GM19372 (cell line): Measurements from ENCODE around the gene ATOH1.

Experiments used
- ATAC-seq: cut with Tn5 transposase; IDR thresholded peaks from one replicate; pipeline ENCODE4 v1.9.1; 2021; ENCODE audit warnings: mild to moderate bottlenecking, low read depth, moderate library complexity; ENCODE audit not compliant: unreplicated experiment

The ATOH1 gene

DNA sequence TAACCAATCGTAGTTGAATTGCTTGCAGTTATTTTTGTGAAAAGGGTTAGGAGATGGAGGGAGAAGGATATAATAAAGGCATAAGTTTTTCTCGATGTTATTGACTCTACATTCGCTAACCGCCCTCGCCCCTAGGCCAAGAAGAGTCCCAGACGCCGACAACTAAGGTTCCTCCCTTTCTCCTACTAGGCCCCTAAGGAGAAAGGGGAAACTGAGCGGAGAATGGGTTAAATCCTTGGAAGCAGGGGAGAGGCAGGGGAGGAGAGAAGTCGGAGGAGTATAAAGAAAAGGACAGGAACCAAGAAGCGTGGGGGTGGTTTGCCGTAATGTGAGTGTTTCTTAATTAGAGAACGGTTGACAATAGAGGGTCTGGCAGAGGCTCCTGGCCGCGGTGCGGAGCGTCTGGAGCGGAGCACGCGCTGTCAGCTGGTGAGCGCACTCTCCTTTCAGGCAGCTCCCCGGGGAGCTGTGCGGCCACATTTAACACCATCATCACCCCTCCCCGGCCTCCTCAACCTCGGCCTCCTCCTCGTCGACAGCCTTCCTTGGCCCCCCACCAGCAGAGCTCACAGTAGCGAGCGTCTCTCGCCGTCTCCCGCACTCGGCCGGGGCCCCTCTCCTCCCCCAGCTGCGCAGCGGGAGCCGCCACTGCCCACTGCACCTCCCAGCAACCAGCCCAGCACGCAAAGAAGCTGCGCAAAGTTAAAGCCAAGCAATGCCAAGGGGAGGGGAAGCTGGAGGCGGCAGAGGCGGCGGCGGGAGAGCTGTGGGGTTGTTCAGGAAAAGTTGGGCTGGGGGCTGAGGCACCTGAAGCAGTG, 5.9 kb downstream of the ATOH1 start:
- ATAC-seq: no peak

DNA sequence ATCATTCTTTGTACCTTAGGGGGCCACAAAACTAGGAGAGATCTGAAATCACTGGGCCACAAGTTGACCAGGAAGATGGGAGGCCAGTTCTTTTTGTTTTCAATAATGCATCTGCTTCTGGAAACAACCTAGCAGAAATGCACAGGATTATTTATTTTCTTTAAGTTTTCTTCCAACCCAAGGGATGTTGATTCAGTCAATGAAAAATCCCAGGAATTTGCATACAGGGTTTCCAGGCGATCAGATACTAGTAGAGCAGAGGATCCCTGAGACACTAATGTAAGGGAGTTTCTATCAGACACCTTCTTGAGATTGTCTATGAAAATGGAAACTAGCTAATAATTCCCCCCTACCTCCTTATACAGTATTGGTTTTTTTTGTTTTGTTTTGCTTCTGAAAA, 7.4 kb downstream of the ATOH1 start:
- no peak for ATAC-seq

DNA sequence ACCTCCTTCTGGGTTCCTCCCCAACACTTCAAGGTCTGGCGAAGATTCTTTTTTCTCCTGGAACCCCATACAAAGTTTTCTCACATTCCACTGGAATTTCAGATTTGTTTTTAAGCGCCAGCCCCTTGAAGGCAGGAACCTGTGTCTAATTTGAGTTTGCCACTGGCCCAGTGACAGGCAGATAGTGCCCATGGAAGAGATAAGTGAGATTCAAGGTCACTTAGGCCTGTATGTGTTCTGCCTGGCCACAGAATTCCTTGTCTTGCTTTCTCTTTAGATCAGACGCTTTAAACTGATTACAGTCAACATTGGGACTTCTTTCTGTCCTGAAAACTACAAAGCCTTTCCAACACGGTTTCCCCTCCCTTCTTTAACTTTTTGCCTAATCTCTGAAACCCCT, 11.2 kb downstream of the ATOH1 start:
- no peak for ATAC-seq

DNA sequence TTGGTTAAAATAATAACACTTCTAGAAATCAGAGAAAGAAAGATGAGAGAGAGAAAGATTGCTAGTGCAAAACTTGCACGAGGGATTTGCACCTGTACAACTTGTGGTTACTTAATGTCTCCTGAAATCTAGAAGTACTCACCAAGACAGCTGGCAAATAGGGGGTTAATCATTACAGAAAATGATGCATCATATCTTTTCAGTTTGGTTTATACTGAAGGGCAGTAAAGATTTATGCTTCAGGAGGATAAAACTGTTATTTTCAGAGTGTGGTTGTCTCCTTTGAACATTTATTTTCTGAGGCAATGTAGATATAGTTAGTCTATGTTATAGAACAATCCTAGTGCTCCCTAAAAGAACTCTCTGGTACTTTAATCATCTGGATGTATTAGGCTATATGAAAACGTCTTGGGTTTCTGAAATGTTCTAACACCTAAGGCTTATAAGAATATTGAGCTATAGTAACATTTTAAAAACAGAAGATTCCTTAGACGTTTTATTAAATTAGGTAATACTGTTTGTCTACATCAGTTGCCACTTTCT, 13.3 kb downstream of the ATOH1 start:
- no peak for ATAC-seq

DNA sequence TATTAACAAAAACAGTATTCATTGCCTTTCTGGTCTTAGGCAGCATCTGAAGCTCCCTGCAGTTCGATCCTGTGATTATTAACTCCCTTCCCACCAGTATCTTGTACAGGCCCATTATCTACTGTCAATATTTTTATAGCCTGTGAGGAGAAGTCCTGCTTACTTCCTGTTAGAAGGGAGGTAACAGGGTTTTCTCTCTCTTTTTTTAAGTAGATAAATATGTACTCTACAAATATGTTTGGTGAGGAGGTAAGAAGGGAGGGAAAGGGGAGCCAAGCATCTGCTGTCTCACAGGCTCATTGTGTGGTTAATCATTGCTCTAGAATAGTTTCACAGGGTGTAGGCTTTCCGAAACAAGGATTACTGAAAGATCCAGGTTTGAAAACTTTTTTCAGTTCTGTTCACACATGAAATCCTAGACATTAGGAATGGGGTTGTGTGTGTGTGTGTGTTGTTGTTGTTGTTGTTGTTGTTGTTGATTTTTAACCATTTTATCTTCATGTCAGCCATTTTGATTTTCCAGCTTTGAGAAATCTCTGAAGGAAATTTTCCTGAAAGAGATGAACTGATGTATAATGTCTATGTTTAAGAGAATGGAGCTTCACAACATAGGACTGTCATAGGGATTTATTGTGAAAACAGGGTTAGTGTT, 14.2 kb downstream of the ATOH1 start:
- ATAC-seq: no peak

DNA sequence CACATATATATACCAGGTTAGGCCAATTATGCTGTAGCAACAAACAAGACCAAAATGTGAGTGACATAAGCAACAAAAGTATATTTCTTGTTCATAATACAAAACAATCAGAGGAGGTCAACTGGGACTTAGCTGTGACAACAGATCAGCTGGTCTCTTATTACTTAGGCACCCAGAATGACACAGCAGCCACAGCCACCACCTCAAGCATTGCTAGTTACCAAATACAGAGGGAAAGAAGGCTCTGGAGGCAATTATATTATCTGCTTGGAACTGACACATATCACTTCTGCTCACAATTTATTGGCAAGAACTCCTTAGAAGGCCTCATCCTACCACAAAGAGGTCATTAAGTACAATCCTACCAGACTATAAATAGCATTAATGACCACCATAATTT, 15.2 kb downstream of the ATOH1 start:
- ATAC-seq: no peak

DNA sequence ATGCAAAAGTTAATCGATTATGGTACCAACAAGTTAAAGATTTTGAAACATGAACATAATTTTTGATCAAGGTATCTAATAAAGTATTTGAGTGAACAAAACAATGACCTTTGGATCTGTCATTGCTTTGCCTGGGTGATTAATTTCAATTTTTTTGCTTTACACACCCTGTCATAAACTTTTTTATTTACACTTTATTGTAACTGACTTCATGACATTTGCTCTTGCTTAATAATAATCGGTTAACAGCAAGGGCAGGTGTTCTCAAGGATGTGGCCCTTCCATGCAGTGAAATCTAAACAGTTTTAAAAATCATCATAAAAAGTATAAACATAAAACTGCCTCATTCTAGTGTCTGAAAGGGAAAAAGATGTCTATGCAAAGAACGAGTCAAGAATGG, 24.1 kb downstream of the ATOH1 start:
- ATAC-seq: no peak

DNA sequence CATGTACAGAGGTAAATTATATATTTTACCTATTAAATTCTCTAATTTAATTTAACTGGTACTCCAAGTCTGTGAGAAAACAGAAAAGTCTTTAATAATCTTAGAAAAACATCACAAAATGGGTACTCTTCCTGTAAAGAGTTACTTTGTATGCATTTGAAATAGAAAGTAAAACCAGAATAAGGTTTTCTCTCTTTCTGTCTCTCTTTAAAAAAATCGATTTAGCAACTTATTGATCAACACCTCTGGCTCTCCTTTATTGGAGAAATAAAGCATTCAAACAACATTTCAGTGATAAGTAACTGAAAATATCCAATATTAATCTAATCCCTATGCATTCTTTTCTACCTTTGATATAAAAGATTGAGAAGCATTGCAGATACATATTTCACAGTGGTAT, 27.4 kb downstream of the ATOH1 start:
- no peak for ATAC-seq

DNA sequence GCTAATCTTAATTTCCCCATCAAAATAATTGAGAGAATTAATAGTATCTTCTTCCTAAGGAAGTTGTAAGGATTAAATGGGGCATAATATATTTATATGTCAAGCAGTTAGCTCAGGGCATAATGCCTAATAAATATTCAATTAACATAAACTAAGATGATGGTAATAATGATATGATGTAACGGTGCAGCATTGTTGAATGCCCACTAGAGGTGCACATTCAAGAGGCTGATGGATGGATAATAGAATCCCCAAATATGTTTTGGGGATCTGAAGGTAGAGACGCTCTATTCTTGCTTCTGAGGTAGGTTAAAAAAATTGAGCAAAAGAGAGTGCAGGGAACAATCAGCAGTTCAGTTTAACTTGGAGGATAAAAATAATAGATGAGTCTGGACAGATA, 37.1 kb downstream of the ATOH1 start:
- no peak for ATAC-seq

DNA sequence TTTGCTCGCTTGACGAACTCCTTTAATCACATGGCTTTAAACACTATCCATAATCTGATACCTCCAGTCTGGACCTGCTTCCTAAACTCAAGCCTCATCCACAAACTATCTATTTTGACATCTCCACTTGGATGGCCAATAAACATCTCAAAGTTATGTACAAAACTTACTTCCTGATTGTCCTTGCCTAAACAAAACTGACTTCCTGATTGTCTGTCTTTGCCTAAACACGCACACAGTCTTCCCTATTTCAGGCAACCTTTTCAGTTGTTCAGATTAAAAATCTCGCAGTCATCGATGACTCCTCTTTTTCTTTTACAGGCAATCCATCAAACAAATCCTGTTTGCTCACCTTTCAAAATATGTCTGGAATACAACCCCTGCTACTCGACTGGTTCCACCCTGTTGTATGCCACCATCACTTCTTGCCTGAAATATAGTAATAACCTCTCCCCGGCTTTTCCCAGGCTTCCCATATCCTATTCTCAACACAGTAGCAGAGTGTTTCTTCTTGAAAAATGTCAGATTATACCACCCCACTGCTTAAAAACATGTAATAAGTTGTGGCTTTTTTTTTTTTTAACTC, 39.0 kb downstream of the ATOH1 start:
- no peak for ATAC-seq

DNA sequence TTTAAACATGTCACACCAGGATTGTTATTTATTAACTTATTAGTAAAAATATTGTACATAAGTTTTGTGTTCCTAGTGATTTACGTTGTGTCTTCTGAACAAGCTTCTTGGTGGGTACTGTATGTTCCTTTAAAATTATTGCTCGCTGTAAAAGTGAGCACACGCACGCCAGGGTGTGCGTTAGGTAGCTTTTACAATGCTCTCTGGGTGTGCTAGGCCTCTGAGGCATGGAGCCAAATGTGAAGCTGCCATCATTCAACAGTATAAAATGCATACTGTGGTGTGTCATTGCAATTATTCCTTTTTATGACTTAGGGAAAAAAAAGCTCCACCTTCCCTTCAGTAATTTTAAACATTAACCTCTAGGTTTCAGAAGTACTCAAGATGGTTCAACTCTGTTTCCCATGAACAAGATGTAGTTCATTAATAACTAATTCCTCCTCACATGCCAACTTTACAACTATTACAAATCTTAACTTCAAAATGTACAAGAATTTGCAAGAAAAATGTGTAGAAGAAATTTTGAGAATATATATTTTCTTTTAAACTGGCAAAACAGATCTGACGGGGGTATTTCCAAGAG, 42.4 kb downstream of the ATOH1 start:
- no peak for ATAC-seq

DNA sequence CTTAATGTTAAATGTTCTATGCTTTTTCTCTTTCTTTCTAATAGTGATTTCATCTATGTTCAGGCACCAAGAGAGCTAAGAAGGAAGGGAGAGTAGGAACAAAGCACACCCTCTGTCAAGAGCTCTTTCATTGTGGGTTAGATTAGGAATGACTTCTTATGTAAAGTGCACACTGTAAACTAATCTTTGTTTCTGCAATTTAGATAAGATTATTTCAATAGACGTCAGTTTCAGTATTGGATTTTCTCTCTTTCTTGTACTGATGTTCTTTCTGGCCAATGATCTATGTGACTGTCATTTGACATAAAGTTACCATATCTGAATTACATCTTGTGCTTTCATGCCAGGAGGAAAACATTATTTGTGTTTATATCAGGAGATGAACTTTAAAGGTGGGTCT, 48.2 kb downstream of the ATOH1 start:
- ATAC-seq: no peak

DNA sequence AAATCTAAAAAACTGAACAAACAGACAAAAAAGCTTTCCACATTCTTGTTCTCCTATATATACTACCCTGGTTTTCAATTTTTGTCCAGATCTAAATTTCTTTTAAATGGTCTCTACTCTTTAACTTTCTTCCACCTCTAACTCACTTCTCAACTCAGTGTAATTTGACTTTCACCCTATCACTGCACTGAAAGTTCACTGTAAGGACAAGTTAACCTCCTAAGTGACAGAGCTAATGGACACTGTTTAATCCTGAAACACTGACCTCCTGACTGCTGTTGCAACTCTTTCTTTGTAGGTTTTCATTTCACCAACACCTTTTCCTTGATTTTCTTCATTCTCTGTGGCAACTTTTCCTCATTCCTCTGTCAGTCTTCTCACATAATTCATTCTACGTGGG, 50.0 kb downstream of the ATOH1 start:
- no peak for ATAC-seq

DNA sequence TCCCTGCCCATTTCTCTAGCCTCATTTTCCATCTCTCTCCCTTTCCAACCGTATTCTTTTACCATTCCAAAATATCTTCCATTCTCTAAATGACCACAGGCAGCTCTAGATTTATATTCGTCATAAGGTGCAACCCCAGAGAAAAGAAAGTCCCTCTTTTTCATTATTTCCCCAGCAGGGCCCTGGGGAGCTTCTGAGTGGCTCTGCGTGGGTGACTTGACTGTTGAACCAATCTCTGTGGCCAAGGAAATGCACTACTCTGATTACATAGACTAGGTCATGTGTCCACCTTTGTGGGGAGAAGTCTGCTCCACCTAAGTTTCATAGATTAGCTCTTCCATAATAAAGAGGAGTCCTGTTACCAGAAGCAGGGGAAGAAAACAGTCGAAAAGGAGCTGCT, 51.4 kb downstream of the ATOH1 start:
- peak; percentile 80 for ATAC-seq
